Liver (tissue), 3 donors: ENCODE data around the gene SMAP2.

Experiments used
- ATF3 ChIP-seq: IDR thresholded peaks from 2 replicates; pipeline ENCODE4 v1.6.1; 2016; ENCODE audit warnings: antibody characterized with exemption
- CTCF ChIP-seq: fragments of 150-350 bp; IDR thresholded peaks from 2 replicates; pipeline ENCODE4 v1.5.1; 2017; ENCODE audit warnings: improper control_type of control experiment, low read depth, low read length; ENCODE audit not compliant: missing input control
- GABPA ChIP-seq, 2 donors: IDR thresholded peaks in 1 of 2; conservative IDR thresholded peaks in 1 of 2; 2 replicates each; pipeline ENCODE4 v1.6.1; 2016; ENCODE audit warnings: antibody characterized with exemption in 2 of 2, mild to moderate bottlenecking in 1 of 2, moderate library complexity in 1 of 2
- HNF4G ChIP-seq: IDR thresholded peaks from 2 replicates; pipeline ENCODE4 v1.6.1; 2016; ENCODE audit warnings: antibody characterized with exemption
- RAD21 ChIP-seq, 2 donors: IDR thresholded peaks; 2 replicates each; pipeline ENCODE4 v1.6.1; 2016; ENCODE audit warnings: antibody characterized with exemption in 2 of 2, mild to moderate bottlenecking in 2 of 2
- SP1 ChIP-seq: IDR thresholded peaks from 2 replicates; pipeline ENCODE4 v1.6.1; 2018; ENCODE audit warnings: antibody characterized with exemption, mild to moderate bottlenecking
- TAF1 ChIP-seq: conservative IDR thresholded peaks from 2 replicates; pipeline ENCODE4 v1.6.1; 2016; ENCODE audit warnings: antibody characterized with exemption, mild to moderate bottlenecking
- YY1 ChIP-seq: IDR thresholded peaks from 2 replicates; pipeline ENCODE4 v1.6.1; 2016; ENCODE audit warnings: antibody characterized with exemption, mild to moderate bottlenecking
- TF ChIP-seq, protein P1 (sequence below): IDR thresholded peaks from 2 replicates; pipeline ENCODE4 v1.6.1; 2016; ENCODE audit warnings: antibody characterized with exemption, mild to moderate bottlenecking
- donor health status: healthy.
- donor health status: healthy.

DNA sequence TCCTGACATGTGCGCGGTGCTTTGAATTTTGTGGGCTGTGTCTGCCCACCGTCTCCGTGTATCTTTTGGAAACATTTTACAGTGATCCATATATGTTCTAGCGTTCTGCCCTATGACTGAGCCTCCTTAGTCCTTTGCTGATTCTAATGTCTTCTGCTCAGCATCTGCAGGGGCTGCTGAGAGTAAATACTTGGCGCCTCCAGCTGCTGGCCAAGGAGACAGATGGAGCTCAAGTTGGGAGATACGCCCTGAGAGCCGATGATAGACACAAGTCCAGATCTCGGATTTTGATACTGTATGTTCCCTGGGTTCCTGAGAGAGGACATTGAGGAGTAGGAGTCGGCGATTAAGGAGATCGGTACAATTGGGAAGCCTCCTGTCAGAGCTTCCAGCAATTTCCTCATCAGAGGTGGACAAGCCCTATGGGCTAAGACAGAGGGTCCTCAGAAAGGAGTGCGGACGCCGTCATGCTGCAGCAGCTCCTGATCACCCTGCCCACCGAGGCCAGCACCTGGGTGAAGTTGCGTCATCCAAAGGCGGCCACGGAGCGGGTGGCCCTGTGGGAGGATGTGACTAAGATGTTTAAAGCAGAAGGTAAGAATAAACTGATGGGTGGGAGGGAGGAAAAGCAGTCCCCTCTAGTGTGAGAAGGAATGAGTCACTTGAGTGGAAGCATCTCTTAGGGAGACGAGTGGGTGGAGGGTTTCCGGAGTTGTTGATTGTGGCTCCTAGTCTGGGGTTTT lies 77.1 kb downstream of the SMAP2 start:
- TF ChIP-seq CTCF (no peak), HNF4G (no peak), ATF3 (no peak), SP1 (no peak), TAF1 (no peak), RAD21 (IDR thresholded peaks at IDR 0.05) (no peak), GABPA (IDR thresholded peaks at IDR 0.05 in 1 of 2, conservative IDR thresholded peaks at IDR 0.05 in 1 of 2) (no peak), YY1 (no peak)
- TF ChIP-seq, protein P1, sequence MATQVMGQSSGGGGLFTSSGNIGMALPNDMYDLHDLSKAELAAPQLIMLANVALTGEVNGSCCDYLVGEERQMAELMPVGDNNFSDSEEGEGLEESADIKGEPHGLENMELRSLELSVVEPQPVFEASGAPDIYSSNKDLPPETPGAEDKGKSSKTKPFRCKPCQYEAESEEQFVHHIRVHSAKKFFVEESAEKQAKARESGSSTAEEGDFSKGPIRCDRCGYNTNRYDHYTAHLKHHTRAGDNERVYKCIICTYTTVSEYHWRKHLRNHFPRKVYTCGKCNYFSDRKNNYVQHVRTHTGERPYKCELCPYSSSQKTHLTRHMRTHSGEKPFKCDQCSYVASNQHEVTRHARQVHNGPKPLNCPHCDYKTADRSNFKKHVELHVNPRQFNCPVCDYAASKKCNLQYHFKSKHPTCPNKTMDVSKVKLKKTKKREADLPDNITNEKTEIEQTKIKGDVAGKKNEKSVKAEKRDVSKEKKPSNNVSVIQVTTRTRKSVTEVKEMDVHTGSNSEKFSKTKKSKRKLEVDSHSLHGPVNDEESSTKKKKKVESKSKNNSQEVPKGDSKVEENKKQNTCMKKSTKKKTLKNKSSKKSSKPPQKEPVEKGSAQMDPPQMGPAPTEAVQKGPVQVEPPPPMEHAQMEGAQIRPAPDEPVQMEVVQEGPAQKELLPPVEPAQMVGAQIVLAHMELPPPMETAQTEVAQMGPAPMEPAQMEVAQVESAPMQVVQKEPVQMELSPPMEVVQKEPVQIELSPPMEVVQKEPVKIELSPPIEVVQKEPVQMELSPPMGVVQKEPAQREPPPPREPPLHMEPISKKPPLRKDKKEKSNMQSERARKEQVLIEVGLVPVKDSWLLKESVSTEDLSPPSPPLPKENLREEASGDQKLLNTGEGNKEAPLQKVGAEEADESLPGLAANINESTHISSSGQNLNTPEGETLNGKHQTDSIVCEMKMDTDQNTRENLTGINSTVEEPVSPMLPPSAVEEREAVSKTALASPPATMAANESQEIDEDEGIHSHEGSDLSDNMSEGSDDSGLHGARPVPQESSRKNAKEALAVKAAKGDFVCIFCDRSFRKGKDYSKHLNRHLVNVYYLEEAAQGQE = no peak
